IMR-90 (cell line): ENCODE results near the gene TBC1D1. TPM values are rescaled to one million over a fixed set of nuclear protein-coding genes. Genes with fewer than 3 reads are reported as not detected.

Experiments
- ATAC-seq: fragments of 200-7000 bp; cut with Tn5 transposase; 2 replicates; pipeline ENCODE4 v1.9.1; 2020; ENCODE audit warnings: low read depth, mild to moderate bottlenecking, moderate library complexity
- BruUV-seq: library from RNA; stranded (reverse); fragments of 400-500 nt; replicated peaks from 2 replicates; lab custom pipeline; 2021; lab: Mats Ljungman, UMichigan
- CTCF ChIA-PET: fragments of 300-600 bp; formaldehyde crosslinking; extraction: SDS; loops from one replicate; lab custom pipeline; 2021; ENCODE audit warnings: antibody characterized with exemption; lab: Yijun Ruan, JAX
- POLR2A ChIA-PET: fragments of 300-600 bp; sonication (Branson Sonifier 250); formaldehyde crosslinking; loops from one replicate; lab custom pipeline; 2022; ENCODE audit warnings: antibody characterized with exemption; ENCODE audit not compliant: unreplicated experiment; lab: Charles Lee
- DNase-seq: peaks from one replicate; pipeline ENCODE4 v3.0.0; 2013
- H2AFZ ChIP-seq: replicated peaks from 2 replicates; pipeline ENCODE3; 2013; ENCODE audit warnings: low read length, mild to moderate bottlenecking; ENCODE audit not compliant: poor library complexity
- H2AK5ac ChIP-seq: 2 replicates; pipeline ENCODE4 v1.6.1; 2013; ENCODE audit warnings: low read depth, low read length, inconsistent platforms
- H2AK9ac ChIP-seq: replicated peaks from 2 replicates; pipeline ENCODE3; 2013; ENCODE audit warnings: mild to moderate bottlenecking, low read depth, low read length, moderate library complexity; ENCODE audit not compliant: poor library complexity
- H2BK120ac ChIP-seq: 2 replicates; pipeline ENCODE4 v1.6.1; 2013; ENCODE audit warnings: low read depth, low read length, inconsistent platforms
- H2BK15ac ChIP-seq: 3 replicates; pipeline ENCODE4 v1.6.1; 2013; ENCODE audit warnings: low read depth, low read length, inconsistent platforms
- H2BK20ac ChIP-seq: 2 replicates; pipeline ENCODE4 v1.6.1; 2013; ENCODE audit warnings: low read depth, mild to moderate bottlenecking, inconsistent platforms, low read length, moderate library complexity
- H2BK5ac ChIP-seq: 2 replicates; pipeline ENCODE4 v1.6.1; 2013; ENCODE audit warnings: mild to moderate bottlenecking, low read depth, low read length, inconsistent platforms; ENCODE audit not compliant: poor library complexity, severe bottlenecking
- H3K14ac ChIP-seq: replicated peaks from 2 replicates; pipeline ENCODE4 v1.6.1; 2013; ENCODE audit warnings: low read depth, low read length, inconsistent platforms
- H3K18ac ChIP-seq: 2 replicates; pipeline ENCODE4 v1.6.1; 2013; ENCODE audit warnings: low read depth, low read length, control low read depth
- H3K23ac ChIP-seq: 2 replicates; pipeline ENCODE4 v1.6.1; 2013; ENCODE audit warnings: low read depth, low read length, inconsistent platforms
- H3K27ac ChIP-seq: 2 replicates; pipeline ENCODE4 v1.5.1; 2013; ENCODE audit warnings: mild to moderate bottlenecking, control low read depth, low read length; ENCODE audit not compliant: insufficient read depth
- H3K27me3 ChIP-seq: 2 replicates; pipeline ENCODE4 v1.6.1; 2013; ENCODE audit warnings: low read length; ENCODE audit not compliant: control insufficient read depth, insufficient read depth
- H3K36me3 ChIP-seq: 2 replicates; pipeline ENCODE4 v1.6.1; 2013; ENCODE audit warnings: low read length, mixed read lengths; ENCODE audit not compliant: control insufficient read depth, insufficient read depth
- H3K4ac ChIP-seq: 2 replicates; pipeline ENCODE4 v1.6.1; 2013; ENCODE audit warnings: low read depth, low read length, inconsistent platforms
- H3K4me1 ChIP-seq: 2 replicates; pipeline ENCODE4 v1.6.1; 2013; ENCODE audit warnings: low read length, mixed read lengths; ENCODE audit not compliant: control insufficient read depth, insufficient read depth
- H3K4me2 ChIP-seq: 2 replicates; pipeline ENCODE4 v1.6.1; 2013; ENCODE audit warnings: low read depth, mild to moderate bottlenecking, control low read depth, low read length, moderate library complexity
- H3K4me3 ChIP-seq: 2 replicates; pipeline ENCODE4 v1.5.1; 2013; ENCODE audit warnings: low read depth, mild to moderate bottlenecking, control low read depth, low read length, moderate library complexity; ENCODE audit not compliant: insufficient read depth
- H3K56ac ChIP-seq: 2 replicates; pipeline ENCODE4 v1.6.1; 2013; ENCODE audit warnings: low read length, inconsistent platforms; ENCODE audit not compliant: insufficient read depth; ENCODE audit errors: extremely low read depth
- H3K79me1 ChIP-seq, 2 experiments: 2 replicates each; pipeline ENCODE4 v1.6.1; 2013; ENCODE audit warnings: low read length in 2 of 2, inconsistent platforms in 1 of 2, low read depth in 1 of 2
- H3K9ac ChIP-seq: 2 replicates; pipeline ENCODE4 v1.6.1; 2013; ENCODE audit warnings: low read depth, low read length, control low read depth
- H3K9me1 ChIP-seq: 2 replicates; pipeline ENCODE4 v1.6.1; 2013; ENCODE audit warnings: low read length, inconsistent platforms; ENCODE audit not compliant: insufficient read depth
- H3K9me3 ChIP-seq: 2 replicates; pipeline ENCODE4 v1.6.1; 2013; ENCODE audit warnings: low read length; ENCODE audit not compliant: control insufficient read depth, insufficient read depth
- H4K20me1 ChIP-seq: 2 replicates; pipeline ENCODE4 v1.6.1; 2013; ENCODE audit warnings: low read length, inconsistent platforms; ENCODE audit not compliant: insufficient read depth
- H4K5ac ChIP-seq: 2 replicates; pipeline ENCODE4 v1.6.1; 2013; ENCODE audit warnings: mild to moderate bottlenecking, low read depth, low read length, control low read depth
- H4K8ac ChIP-seq, 2 experiments: 2 replicates each; pipeline ENCODE4 v1.6.1; 2013; ENCODE audit warnings: low read depth in 2 of 2, low read length in 2 of 2, control low read depth in 1 of 2, inconsistent platforms in 1 of 2
- H4K91ac ChIP-seq: 2 replicates; pipeline ENCODE4 v1.6.1; 2013; ENCODE audit warnings: low read depth, low read length, inconsistent platforms; ENCODE audit not compliant: insufficient read depth
- BHLHE40 ChIP-seq: fragments of 150-350 bp; IDR thresholded peaks from 2 replicates; pipeline ENCODE4 v1.6.1; 2016; ENCODE audit warnings: mild to moderate bottlenecking, low read depth, low read length
- CEBPB ChIP-seq: IDR thresholded peaks from 2 replicates; pipeline ENCODE4 v1.6.1; 2012; ENCODE audit warnings: low read depth, low read length, improper control_type of control experiment
- CHD1 ChIP-seq: IDR thresholded peaks from 2 replicates; pipeline ENCODE4 v1.6.1; 2012; ENCODE audit warnings: low read depth, low read length, improper control_type of control experiment
- FOS ChIP-seq: fragments of 150-350 bp; IDR thresholded peaks from 2 replicates; pipeline ENCODE4 v1.6.1; 2016; ENCODE audit warnings: low read depth, low read length
- MAFK ChIP-seq: IDR thresholded peaks from 2 replicates; pipeline ENCODE4 v1.6.1; 2012; ENCODE audit warnings: low read depth, low read length, improper control_type of control experiment
- MAZ ChIP-seq: IDR thresholded peaks from 2 replicates; pipeline ENCODE4 v1.6.1; 2012; ENCODE audit warnings: low read depth, mild to moderate bottlenecking, low read length, improper control_type of control experiment, moderate library complexity, borderline replicate concordance
- MXI1 ChIP-seq: IDR thresholded peaks from 2 replicates; pipeline ENCODE4 v1.6.1; 2012; ENCODE audit warnings: low read depth, mild to moderate bottlenecking, low read length, moderate library complexity, borderline replicate concordance
- NFE2L2 ChIP-seq: fragments of 150-350 bp; IDR thresholded peaks from 2 replicates; pipeline ENCODE4 v1.6.1; 2016; ENCODE audit warnings: low read depth, mild to moderate bottlenecking, low read length
- POLR2A ChIP-seq: IDR thresholded peaks from 2 replicates; pipeline ENCODE4 v1.6.1; 2012; ENCODE audit warnings: mild to moderate bottlenecking, low read depth, low read length
- RAD21 ChIP-seq: IDR thresholded peaks from 2 replicates; pipeline ENCODE4 v1.6.1; 2012; ENCODE audit warnings: low read length, improper control_type of control experiment
- RCOR1 ChIP-seq: IDR thresholded peaks from 2 replicates; pipeline ENCODE4 v1.6.1; 2012; ENCODE audit warnings: mild to moderate bottlenecking, low read length, improper control_type of control experiment; ENCODE audit not compliant: insufficient replicate concordance
- RFX5 ChIP-seq: IDR thresholded peaks from 2 replicates; pipeline ENCODE4 v1.8.0; 2012; ENCODE audit warnings: low read depth, mild to moderate bottlenecking, low read length, moderate library complexity
- SMC3 ChIP-seq: fragments of 150-350 bp; IDR thresholded peaks from 2 replicates; pipeline ENCODE4 v1.6.1; 2016; ENCODE audit warnings: low read depth, mild to moderate bottlenecking, antibody characterized with exemption, low read length, moderate library complexity
- USF2 ChIP-seq: fragments of 150-350 bp; IDR thresholded peaks from 2 replicates; pipeline ENCODE4 v1.6.1; 2017; ENCODE audit warnings: mild to moderate bottlenecking, antibody characterized with exemption, low read length, low read depth
- WGBS, 2 experiments: methylation state at CpG; one replicate each; pipeline versions ENCODE4 v1.1.5 to v1.1.7; 2013; ENCODE audit warnings: missing lambda C conversion rate in 2 of 2; ENCODE audit not compliant: insufficient read length in 1 of 2; ENCODE audit errors: extremely low coverage in 2 of 2; 5-methylcytosine and 5-hydroxymethylcytosine counted together
- dilution Hi-C: fragments of 300-500 bp; cut with HindIII; formaldehyde crosslinking; loops from one replicate; pipeline ENCODE4 v1.14.3; 2018; ENCODE audit warnings: low sequenced_read_pairs; ENCODE audit not compliant: unreplicated experiment
- in situ Hi-C: fragments of 300-500 bp; cut with MboI; formaldehyde crosslinking; loops from 3 replicates; pipeline ENCODE4 v1.14.3; 2019; ENCODE audit warnings: low sequenced_read_pairs, inconsistent platforms, mixed read lengths
- intact Hi-C: fragments of 100-400 bp; cut with micrococcal nuclease; formaldehyde crosslinking; loops from 2 replicates; pipeline ENCODE4 v1.10.0; 2022
- polyA plus RNA-seq, 3 experiments: library from polyadenylated mRNA; depleted of rRNA; stranded (reverse); fragments of >200 nt; gene quantifications; 2 replicates each; pipeline ENCODE4 v1.2.3, GENCODE V29; 2012; ENCODE audit warnings: low replicate concordance in 1 of 3
- total RNA-seq: library from RNA; depleted of rRNA; stranded (reverse); fragments of >200 nt; gene quantifications from 2 replicates; pipeline ENCODE4 v1.2.3, GENCODE V29; 2012
- TF ChIP-seq, protein P1 (sequence below): fragments of 150-350 bp; IDR thresholded peaks from 2 replicates; pipeline ENCODE4 v1.6.1; 2016; ENCODE audit warnings: low read depth, mild to moderate bottlenecking, low read length, moderate library complexity, borderline replicate concordance
- TF ChIP-seq, protein P2 (sequence below): conservative IDR thresholded peaks from 2 replicates; pipeline ENCODE4 v1.5.1; 2012; ENCODE audit warnings: mild to moderate bottlenecking, low read depth, low read length, improper control_type of control experiment

Gene TBC1D1
- total and polyA plus RNA-seq, 2 of the 4 experiments (the other 2 are of a cell fraction), result 42.4 to 104 TPM

DNA sequence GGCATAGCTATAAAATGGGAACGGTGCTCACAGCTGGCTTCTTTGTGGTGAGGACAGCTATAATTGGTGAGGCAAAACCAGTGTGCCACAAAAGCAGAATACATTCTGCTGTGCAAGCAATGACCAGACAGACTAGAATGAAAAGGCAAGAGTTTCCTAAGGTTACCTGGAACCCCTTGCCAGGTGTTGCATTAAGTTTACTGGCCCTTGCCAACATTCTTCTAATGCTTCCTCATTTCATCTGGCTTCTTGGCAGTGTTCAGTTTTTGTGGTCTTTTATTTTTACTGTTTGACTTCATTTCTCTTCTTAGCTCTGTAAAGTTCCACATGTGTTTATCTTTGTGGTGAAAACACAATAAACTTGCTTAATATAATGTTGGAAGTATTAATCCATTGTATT is 200.8 kb downstream of the TBC1D1 start:
- no peak overlapping the region for H2BK20ac ChIP-seq
- no peak overlapping the region for H3K9ac ChIP-seq
- peaks cover 2% of the 10 kb centered on the region; the same call in 1 of the 2 replicates for H3K36me3 ChIP-seq
- H3K4me1 ChIP-seq, result peaks cover 10% of the 10 kb centered on the region
- H4K5ac ChIP-seq, result no peak overlapping the region
- H3K4ac ChIP-seq, result no peak overlapping the region
- no peak overlapping the region for H3K23ac ChIP-seq
- no peaks in the 10 kb centered on the region for H3K9me3 ChIP-seq
- in situ Hi-C loops, result no loop called here
- no peaks in the 10 kb centered on the region for H3K27me3 ChIP-seq
- WGBS, 2 experiments, result no CpG with 5 or more reads among the region's 1 CpG
- H4K20me1 ChIP-seq, result no peaks in the 10 kb centered on the region
- H2BK5ac ChIP-seq, result no peak overlapping the region
- H2AK9ac ChIP-seq, result no peak overlapping the region
- no peak overlapping the region for H2AK5ac ChIP-seq
- TF ChIP-seq FOS, result no peak
- TF ChIP-seq USF2, result no peak
- no peak for TF ChIP-seq RAD21
- TF ChIP-seq, protein P1, sequence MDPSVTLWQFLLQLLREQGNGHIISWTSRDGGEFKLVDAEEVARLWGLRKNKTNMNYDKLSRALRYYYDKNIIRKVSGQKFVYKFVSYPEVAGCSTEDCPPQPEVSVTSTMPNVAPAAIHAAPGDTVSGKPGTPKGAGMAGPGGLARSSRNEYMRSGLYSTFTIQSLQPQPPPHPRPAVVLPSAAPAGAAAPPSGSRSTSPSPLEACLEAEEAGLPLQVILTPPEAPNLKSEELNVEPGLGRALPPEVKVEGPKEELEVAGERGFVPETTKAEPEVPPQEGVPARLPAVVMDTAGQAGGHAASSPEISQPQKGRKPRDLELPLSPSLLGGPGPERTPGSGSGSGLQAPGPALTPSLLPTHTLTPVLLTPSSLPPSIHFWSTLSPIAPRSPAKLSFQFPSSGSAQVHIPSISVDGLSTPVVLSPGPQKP, result no peak
- TF ChIP-seq SMC3, result no peak
- TF ChIP-seq, protein P2, sequence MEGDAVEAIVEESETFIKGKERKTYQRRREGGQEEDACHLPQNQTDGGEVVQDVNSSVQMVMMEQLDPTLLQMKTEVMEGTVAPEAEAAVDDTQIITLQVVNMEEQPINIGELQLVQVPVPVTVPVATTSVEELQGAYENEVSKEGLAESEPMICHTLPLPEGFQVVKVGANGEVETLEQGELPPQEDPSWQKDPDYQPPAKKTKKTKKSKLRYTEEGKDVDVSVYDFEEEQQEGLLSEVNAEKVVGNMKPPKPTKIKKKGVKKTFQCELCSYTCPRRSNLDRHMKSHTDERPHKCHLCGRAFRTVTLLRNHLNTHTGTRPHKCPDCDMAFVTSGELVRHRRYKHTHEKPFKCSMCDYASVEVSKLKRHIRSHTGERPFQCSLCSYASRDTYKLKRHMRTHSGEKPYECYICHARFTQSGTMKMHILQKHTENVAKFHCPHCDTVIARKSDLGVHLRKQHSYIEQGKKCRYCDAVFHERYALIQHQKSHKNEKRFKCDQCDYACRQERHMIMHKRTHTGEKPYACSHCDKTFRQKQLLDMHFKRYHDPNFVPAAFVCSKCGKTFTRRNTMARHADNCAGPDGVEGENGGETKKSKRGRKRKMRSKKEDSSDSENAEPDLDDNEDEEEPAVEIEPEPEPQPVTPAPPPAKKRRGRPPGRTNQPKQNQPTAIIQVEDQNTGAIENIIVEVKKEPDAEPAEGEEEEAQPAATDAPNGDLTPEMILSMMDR, result no peak
- TF ChIP-seq POLR2A, result no peak
- TF ChIP-seq MAZ, result no peak
- no peak for TF ChIP-seq NFE2L2
- TF ChIP-seq BHLHE40, result no peak
- TF ChIP-seq CHD1, result no peak
- no peak for TF ChIP-seq CEBPB
- no peak for TF ChIP-seq MAFK
- no peak for TF ChIP-seq MXI1
- TF ChIP-seq RFX5, result no peak
- no peak for TF ChIP-seq RCOR1
- H3K4me3 ChIP-seq, result no peak overlapping the region
- peak overlapping the region; percentile 12; the same call in 1 of the 2 replicates for H3K18ac ChIP-seq
- no peak overlapping the region for H2AFZ ChIP-seq
- H3K27ac ChIP-seq, result no peak overlapping the region
- DNase-seq (peak; percentile 70), ATAC-seq (peak; percentile 45; the same call in 1 of the 2 replicates)
- intact Hi-C loops, result no loop called here
- no peak overlapping the region for H3K56ac ChIP-seq
- H4K91ac ChIP-seq, result no peak overlapping the region
- dilution Hi-C loops, result no loop called here
- H3K4me2 ChIP-seq, result no peak overlapping the region
- 0 out of 3 replicates have a peak overlapping the region, but pooled peaks have one; percentile 2 for H2BK15ac ChIP-seq
- 0 out of 2 replicates have a peak overlapping the region, but pooled peaks have one; percentile 7 for H3K14ac ChIP-seq
- H2BK120ac ChIP-seq, result no peak overlapping the region
- POLR2A ChIA-PET, result no interaction called here
- peaks cover 8 to 14% of the 10 kb centered on the region in 2 experiments; a peak in 3 of 4 replicates for H3K79me1 ChIP-seq
- CTCF ChIA-PET, result interaction anchor here (0.8 kb wide), 1 partner anchor 227 kb away, joined by 3 read pairs; no protein-coding TSS in a partner anchor
- peaks cover 7% of the 10 kb centered on the region; the same call in 1 of the 2 replicates for H3K9me1 ChIP-seq
- no TSS peak for BruUV-seq
- H4K8ac ChIP-seq, result no peak overlapping the region
